GM12874 (cell line): ENCODE data around the gene FBXO40.

Experiments used
- CTCF ChIP-seq: IDR thresholded peaks from 2 replicates; pipeline ENCODE4 v1.5.1; 2011; ENCODE audit warnings: low read depth, mild to moderate bottlenecking, control low read depth, low read length, moderate library complexity; ENCODE audit not compliant: insufficient read depth

The FBXO40 gene

GRCh38 chr3:121598564-121598963 is 5.4 kb downstream of the FBXO40 start:
- TF ChIP-seq CTCF, result no peak

DNA sequence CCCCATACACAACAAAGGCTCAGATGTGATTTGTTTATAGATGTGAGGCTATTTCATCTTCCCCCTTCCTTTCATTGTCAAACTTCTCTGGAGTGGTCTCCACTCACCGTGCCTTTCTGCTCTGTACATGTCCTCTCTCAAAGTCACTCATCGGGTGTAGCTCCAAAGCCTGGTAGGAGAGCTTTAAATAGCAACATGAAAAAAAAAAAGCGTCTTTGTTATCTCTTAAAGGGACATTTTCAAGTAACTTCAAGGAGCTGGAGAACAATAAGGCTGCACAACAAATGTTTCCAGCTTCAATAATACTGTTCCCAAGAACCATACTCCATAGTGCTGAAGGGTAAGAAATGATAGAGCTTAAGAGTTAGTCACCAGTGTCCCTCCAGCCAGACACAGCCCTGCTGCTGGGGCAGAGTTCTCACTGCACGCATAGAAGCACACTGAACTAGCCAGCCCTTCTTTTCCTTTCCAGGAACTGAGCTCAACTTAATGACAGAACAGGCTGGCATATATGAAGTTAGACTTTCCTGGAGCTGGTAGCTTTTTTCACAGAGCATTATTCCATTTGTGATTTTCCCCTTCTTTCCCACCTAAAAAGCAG is 8.1 kb downstream of the FBXO40 start:
- TF ChIP-seq CTCF, result no peak

DNA sequence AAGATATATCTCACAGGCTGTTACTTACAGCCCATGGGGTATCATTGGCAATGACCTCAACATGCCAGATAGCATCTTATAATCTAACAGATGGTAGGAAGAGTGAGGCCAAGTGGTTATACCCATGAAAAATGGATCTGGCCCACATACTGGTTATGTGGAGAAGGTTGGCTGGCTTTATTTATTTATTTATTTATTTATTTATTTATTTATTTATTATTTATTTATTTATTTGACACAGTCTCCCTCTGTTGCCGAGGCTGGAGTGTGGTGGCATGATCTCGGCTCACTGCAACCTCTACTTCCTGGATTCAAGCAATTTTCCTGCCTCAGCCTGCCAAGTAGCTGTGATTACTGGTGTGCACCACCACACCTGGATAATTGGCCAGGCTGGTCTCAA is 11.6 kb downstream of the FBXO40 start:
- TF ChIP-seq CTCF, result no peak

- no peak for TF ChIP-seq CTCF
These were observed 12.9 kb downstream of the FBXO40 start for GRCh38 chr3:121606106-121606505.

GRCh38 chr3:121619691-121620090 is 26.5 kb downstream of the FBXO40 start:
- no peak for TF ChIP-seq CTCF

DNA sequence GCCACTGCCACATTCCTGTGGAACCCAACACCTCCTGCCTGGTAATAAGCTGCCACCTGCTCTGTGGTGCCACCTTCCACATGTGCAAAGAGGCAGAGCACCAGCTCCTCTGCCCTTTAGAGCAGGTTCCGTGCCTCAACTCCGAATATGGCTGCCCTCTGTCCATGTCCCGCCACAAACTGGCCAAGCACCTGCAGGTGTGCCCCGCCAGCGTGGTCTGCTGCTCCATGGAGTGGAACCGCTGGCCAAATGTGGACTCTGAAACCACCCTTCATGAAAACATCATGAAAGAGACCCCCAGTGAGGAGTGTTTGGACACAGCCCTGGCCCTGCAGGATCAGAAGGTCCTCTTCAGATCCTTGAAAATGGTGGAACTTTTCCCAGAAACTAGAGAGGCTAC is 28.3 kb downstream of the FBXO40 start:
- TF ChIP-seq CTCF, result no peak

DNA sequence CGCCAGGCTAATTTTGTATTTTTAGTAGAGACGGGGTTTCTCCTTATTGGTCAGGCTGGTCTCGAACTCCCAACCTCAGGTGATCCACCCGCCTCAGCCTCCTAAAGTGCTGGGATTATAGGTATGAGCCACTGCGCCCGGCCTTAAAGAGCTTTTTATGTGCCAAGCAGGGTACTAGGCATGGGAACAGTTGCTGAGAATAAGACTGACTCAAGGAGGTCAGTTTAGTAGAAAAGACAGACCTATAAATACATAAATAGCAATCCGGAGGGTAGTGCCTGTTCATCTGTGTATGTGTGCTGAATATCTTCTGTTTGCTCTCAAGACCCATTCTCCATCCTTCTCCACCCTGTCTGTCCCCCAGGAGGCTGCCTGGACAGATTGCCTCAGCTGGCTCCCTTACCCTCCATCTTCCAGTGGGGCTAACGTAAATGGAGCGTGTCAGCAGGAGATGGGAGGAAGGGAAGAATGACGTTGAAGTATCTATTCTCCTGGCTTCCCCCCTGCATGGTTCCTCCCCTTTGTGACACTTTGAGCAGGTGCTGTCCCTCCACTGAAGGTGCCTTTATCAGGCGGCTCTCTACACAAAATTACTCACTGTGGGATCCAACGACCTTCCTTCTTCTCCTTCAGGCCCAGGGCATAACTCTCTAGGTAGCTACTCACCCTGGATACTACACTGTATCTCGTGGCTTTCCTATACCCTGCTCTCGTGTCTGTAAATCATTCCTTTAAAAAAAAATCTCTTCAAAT is 31.1 kb downstream of the FBXO40 start:
- no peak for TF ChIP-seq CTCF
